Astrocyte (in vitro differentiated cells and primary cell): Measurements from ENCODE around the gene DCAF5.
"Not testable (repeated sequence)": the region's sequence is repeated elsewhere in the genome, so short reads cannot be mapped to it uniquely, and the experiment has no call there.

ENCODE experiments used
- CTCF ChIP-seq: IDR thresholded peaks from 2 replicates; pipeline ENCODE4 v1.5.1; 2011; ENCODE audit warnings: low read depth, mild to moderate bottlenecking, inconsistent platforms, low read length, moderate library complexity; ENCODE audit not compliant: insufficient read depth
- EZH2 ChIP-seq: IDR thresholded peaks from 2 replicates; pipeline ENCODE4 v1.6.1; 2012; ENCODE audit warnings: mild to moderate bottlenecking, low read length, inconsistent platforms; ENCODE audit not compliant: insufficient read depth

GRCh38 chr14:69065934-69066333 is 87.0 kb downstream of the DCAF5 start:
- TF ChIP-seq CTCF, EZH2: not testable (repeated sequence)
